NCI-H187 treated with DMSO at 0.1 percent for 48 hours (cell line): ENCODE data around the gene PLA2G5.

Experiments
- DNase-seq: peaks from one replicate; lab custom pipeline; 2025; lab: John Stamatoyannopoulos, UW

Gene PLA2G5

DNA sequence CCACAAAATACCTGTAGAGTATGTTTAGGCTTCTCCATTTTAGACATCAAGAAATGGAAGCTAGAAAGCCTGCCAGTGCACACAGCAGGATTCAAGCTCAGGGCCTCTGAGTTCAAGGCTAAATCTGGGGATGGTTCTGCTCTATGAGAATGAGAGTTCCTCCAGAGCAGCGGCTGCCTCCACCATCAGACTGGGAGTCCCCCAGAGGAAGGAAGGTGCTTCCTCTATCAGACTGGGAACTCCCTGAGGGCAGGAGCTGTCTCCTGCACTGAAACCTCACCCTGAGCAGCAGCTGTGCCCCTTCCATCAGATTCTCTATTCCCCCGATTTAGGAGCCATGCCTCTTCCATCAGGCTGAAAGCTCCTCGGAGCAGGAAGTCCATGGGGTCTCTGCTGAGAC is 20.1 kb downstream of the PLA2G5 start:
- DNase-seq, result no peak

DNA sequence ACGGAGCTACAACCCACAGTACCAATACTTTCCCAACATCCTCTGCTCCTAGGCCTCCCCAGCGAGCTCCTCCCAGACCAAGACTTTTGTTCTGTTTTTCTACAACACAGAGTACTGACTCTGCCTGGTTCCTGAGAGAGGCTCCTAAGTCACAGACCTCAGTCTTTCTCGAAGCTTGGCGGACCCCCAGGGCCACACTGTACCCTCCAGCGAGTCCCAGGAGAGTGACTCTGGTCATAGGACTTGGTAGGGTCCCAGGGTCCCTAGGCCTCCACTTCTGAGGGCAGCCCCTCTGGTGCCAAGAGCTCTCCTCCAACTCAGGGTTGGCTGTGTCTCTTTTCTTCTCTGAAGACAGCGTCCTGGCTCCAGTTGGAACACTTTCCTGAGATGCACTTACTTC is 20.6 kb downstream of the PLA2G5 start:
- DNase-seq, result no peak

DNA sequence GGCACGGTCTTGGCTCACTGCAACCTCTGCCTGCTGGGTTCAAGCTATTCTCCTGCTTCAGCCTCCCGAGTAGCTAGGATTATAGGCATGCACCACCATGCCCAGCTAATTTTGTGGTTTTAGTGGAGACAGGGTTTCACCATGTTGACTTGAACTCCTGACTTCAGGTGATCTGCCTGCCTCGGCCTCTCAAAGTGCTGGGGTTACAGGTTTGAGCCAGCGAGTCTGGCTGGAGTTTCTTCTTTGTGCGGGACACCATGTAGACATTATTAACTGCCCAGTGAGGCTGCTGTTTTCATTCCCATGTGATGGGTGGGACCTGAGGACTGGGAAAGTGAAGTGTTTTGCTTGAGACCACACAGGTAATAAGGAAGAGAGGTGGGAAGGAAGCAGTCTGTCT is 23.3 kb downstream of the PLA2G5 start:
- DNase-seq, result no peak

DNA sequence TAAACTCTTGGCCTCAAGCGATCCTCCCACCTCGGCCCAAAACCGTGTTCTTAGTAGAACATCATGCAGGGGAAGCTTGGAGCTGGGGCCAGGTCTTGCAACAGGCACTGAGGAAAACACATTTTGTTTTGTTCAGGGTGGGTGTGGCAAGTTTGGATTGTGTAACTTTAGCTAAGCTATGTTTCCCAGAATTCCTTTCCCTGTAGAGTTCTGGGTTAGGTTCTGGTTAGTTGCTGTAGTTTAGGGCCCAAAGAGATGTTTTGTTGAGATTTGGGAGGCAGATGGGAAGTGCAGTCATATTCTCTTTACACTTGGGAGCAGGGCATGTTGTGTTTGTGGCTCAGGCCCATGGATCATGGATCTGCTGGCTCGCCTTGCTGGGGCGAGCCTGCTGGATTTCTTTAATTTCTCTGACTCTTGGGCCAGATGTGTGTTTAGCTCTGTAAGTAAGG is 24.0 kb downstream of the PLA2G5 start:
- DNase-seq, result no peak

DNA sequence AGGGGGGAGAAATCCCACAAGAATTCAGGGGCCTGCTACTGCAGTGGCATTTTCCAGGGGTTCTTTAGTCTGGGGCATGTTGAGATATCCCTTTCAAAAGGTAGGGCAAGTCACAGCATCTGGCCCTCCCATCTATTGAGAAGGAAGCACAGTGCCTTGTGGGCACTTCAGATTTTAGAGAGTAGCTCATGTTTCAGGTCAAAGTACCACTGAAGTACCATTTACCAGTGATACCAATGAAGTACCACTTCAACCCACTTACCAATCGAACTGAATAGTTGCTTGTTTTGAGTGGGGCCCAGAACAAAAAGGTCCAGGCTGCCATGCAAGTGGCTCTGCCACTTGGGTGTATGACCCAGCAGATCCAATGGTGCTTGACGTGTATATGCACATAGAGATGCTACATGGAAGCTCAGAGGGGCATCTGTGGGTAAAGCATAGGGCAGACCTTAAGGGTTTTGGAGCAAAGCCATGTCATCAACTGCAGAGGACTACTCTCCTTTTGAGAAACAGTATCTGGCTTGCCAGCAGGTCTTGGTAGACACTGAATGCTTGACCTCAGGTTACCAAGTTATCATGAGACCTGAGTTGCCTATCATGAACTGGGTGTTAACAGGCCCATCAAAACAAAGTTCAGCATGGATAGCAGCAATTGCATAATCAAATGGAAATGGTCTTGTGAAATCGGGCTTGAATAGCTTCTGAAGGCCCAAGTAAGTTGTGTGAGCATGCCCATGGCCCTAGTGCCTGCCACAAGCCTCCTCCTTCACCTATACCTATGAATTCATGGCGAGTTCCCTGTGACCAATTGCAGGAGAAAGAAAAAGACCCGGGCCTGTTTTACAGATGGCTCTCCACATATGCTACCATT is 25.8 kb downstream of the PLA2G5 start:
- peak; percentile 52 for DNase-seq

DNA sequence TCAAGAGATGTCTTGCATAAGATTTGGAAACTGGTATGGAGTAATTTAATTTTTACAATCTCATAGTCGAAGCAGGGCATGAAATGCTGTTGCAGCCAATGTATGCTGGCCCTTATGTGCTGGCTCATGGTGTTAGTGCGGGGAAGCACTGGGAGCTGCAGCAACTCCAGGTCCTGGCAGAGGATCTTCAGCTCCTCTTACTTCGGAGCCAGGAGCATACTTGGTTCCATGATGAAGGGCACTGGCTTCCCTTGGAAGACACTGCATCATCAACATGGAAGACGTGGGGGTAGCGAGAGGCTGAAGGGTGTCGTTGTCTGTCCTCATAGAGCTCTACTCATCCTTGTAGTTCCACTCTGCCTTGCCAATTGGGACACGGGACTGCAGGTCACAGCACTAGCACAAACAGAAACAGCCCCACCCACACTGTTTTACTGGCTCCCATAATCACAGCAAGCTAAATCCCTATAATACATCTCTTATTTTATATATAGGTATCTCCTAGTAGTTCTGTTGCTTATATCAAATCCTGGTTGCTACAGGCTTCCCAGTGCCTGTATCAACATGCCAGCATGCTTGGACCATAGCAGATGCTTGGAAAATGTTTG is 26.9 kb downstream of the PLA2G5 start:
- DNase-seq, result no peak

DNA sequence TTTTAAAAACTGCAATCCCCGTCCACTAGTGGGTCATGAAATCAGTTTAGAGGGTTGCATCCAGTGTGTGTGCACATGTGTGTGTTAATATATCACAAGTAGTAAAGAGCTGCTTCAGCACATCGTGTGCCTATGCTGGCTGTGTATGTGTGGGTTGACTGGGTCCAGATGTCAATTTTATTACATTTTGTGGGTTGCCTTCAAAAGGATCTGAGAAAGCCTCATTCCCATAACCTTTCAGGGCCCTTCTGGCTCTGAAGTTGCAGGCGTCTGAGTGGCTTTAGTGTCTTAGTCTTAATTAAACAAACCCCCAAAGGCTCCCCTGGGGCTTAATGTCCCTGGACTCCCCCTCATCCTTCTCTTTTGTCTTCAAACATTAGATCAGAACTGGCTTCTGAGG is 29.5 kb downstream of the PLA2G5 start:
- DNase-seq, result no peak

DNA sequence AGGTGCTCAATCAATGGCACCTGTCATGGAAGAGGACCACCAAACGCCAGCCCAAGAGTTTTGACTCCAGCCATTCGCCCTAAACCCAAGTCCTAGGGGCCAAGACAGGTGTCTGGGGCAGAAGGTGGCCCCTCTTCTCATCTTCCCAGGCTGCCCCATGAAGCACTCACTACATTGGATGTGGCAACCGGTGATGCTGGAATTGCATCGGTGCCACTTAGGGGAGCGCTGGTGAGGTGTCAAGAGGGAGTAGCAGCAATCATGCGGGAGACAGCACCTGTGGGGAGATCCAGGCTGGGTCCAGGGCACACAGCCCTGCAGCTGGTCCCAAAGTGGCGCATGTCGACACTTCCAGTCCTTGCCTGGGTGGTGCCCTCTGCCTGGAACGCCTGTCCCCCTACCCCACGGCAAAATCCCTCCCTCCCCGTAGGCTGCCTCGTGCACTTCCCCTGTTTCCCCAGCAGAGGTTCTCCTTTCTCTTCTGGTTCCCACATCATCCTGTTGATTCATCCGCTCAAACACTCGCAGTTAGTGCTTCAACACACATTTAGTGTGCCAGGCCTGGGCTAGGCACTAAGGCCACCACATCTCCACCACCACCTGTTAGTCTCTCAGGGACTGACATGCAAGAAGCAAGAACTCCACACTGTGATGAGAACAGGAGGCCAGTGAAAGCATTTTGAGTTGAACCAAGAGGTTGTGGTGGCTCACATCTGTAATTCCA is 30.8 kb downstream of the PLA2G5 start:
- no peak for DNase-seq

DNA sequence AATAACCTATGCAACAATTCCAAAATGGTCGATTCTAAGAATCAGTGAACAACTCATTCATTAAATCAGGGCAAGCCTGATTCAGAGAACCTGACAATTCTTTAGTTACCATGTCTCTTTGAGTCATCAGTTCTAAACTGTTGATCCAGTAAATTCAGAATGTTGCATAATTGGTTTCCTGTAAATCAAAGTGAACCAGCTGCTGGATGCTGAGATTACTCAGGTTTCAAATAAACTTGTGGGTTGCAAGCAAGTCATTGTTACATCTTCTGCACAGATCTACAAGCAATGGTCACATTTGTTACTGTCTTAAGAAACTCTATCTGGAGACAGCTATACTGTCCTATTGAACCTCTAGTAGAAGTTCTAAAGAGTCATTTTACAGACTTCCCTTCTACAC is 32.9 kb downstream of the PLA2G5 start:
- DNase-seq, result no peak

DNA sequence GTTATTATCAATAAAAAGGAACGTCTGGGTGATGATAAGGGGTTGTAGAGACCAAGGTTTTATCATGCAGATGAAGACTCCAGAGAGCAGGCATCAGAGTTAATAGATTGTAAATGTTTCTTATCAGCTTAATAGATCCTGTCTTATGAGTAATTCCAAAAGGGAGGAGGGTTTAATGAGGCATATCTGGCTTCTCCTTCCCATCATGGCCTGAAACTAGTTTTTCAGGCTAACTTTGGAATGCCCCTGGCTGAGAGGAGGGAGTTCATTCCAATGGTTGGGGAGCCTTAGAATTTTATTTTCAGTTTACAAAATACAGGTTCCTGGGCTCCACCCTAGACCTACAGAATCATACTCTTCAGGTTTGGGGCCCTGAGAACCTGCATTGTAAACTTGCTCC is 35.9 kb downstream of the PLA2G5 start:
- DNase-seq, result no peak

DNA sequence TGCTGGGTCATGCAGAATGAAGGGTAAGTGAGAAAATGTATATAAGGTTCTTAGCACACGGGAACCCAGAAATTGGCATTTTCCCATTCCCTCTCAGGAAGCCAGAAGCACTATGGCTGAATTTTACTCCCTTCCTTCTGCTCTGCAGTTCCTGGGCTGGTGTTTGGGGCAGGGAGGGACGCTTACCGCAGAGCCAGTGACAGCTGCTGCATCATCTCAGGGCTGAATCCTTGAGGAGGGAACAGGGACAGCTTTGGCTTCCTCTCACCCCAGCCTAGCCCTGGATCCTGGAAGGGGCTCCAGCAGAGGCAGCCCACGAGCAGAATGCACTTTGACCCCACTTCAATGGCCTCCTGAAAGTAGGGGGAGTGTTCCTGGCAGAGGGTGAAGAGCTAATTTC is 37.4 kb downstream of the PLA2G5 start:
- no peak for DNase-seq

DNA sequence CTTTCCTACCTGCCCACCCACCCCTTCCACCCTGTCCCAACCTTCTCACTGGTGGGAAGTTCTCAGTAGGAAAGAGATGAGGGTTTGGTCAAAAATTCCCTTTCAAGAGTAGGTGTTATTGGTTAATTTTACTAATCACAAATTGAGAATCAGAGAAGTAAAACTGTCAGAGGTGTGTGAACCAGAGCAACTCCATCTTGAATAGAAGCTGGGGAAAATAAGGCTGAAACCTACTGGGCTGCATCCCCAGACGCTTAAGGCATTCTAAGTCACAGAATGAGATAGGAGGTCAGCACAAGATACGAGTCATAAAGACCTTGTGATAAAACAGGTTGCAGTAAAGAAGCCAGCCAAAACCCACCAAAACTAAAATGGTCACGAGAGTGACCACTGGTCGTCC is 37.8 kb downstream of the PLA2G5 start:
- no peak for DNase-seq

DNA sequence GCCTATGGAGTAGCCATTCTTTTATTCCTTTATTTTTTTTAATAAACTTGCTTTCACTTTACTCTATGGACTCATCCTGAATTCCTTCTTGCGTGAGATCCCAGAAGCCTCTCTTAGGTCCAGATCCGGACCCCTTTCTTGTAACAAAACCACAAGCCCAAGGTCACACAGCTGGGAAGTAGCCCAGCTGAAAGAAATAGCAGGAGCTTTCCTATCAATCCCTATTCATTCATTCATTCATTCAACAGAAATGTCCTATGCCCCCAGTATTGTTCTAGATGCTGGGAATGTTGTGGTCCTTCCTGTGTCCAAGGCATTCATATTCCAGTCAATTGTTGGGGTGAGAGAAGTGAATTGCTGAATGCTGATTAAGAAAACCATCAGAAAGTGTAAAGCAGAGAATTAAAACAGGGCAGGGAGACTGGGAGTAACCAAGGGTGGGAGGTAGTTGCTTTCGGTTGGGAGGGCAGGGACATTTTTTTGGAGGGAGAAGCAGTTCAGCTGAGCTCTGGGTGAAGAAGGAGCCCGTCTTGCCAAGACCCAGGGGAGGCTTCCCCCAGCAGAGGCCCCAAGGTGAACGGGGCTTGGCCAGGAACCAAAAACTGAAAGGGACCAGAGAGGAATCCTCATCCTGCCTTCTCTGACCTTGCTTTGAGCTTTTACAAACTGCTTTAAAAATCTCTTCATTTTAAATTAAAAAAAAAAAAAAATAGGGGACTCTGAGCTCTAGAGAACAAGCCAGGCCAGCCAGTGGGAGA is 38.6 kb downstream of the PLA2G5 start:
- DNase-seq, result no peak

DNA sequence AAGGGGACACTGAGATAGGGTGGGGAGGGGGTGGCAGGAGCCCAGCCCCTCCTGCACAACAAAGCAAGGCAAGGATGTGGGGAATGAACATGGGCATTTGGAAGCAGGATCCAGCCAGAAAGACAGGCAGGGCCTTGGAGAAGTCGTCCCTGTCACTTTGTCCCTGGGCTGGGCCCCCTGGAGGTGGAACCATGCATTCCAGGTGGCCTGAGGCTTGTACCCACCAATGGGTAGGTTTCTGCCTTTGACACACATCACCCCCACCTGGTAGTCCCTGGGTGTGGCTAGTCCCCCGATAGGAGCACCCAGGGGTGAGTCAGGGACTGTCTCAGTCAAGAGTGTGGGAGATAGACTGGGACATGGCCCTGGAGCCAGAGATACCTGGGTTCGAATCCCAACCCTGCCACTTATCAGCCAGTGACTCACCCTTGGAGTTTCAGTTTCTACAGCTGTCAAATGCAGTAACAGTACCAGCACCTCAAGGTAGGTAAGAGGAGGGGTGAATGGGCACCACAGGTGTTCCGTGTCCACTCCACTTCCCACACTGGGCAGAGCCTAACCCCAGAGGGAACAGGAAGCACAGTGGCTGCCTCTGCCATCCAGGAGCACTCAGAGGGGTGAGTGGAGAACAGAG is 39.3 kb downstream of the PLA2G5 start:
- DNase-seq, result no peak

DNA sequence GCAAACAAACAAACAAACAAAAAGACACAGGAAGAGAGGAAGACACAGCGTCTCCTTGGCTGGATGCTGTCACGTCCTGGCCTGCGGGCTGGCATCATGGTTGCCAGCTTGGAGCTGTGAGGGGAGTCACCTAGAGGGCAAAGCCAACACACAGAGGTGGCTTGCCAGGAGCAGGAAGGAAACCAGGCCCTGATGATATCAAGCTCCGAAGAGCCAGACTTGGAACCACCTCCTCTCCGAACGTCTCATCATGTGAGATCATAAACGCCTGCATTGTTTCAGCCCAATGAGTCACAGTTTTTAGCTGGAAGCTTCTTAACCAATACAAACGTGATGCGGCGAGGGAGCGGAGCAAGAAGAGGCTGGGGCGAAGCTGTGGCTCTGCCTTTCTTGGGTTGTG is 40.7 kb downstream of the PLA2G5 start:
- DNase-seq, result no peak

DNA sequence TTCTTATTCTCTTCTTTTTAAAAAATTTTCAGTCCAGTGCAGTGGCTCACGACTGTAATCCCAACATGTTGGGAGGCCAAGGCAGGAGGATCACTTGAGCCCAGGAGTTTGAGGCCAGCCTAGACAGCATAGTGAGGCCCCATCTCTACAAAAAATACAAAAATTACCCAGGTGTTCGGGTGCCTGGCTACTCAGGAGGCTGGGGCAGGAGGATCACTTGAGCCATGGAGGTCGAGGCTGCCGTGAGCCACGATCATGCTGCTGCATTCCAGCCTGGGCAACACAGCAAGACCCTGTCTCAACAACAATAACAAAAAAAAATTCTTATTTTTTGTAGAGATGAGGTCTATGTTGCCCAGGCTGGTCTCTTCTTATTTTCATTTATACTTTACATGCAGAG is 41.5 kb downstream of the PLA2G5 start:
- DNase-seq, result no peak

DNA sequence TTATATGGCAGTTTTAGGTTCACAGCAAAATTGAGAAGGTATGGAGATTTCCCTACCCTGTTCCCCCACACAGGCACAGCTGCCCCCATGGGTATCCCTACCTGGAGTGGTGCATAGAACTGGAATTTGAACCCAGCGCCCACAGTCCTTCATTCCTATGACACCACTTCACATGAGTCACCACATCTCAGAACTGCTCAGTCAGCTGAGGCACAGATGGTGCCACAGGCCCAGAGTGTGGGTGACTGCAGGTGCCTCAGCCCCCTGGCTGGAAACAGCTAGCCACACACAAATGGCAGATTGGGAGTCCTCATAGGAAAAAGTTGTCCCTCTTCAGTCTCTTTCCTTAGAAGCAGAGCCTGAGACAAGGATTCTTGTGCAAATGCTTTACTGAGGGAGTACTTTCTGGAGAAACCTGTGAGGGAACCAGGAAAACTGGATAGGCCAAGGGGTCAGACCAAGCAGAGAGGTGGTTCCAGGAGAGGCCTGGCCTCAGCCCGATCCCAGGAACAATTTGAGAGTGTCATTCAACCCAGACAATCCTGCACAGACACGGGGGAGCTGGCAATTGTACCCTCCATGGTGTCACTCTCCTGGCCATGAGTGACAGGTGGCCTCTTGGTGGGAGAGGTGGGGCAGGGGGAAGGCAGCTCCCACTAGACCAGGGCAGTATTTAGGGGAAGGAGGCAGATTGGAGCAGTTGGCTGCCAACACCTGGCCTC is 42.4 kb downstream of the PLA2G5 start:
- no peak for DNase-seq

DNA sequence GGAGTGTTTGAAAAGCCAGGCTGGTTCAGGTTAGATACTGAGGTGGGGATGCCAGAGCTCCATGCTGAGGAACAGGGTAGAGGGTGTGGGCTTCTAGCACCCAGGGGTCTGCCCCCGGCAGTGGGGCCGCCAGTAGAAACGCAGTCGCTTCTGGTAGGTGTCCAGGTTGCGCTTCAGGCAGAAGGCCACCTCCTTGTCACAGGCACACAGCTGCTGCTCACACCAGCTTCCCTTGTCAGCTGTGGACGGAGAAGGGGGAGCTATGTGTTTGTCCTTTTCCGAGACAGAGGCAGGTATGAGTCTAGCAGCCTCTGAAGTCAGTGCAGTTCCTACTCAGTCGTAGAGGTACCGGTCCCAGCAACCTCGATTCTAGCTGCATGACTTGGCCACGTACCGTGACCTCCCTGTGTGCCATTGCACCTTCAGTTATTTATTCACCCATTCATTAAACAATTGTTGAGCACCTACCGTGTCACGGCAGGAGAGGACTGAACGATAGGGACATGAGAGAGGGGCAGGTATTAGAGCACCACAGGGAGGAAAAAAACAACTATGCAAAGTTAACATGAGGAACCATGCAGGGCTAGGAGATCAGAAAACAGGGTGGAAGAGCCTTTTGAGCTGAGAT is 44.1 kb downstream of the PLA2G5 start:
- DNase-seq, result no peak

DNA sequence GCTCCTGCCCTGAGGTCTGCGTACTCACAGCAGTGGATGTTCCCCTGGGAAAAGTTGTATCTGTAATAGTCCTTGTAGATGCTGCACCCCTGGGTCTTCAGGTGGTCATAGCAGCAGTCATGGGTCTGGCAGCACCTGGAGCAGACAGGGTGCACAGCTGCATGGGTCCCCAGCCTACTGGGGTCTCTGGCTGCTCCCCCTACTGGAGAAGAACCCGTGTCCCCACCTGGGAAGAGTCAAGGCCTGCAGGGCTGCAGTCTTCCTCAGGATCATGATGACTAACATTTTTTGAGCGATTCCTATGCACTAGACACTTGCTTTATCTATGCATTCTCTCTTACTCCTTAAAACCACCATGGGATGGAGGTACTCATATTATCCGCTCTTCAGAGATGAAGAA is 45.5 kb downstream of the PLA2G5 start:
- no peak for DNase-seq

DNA sequence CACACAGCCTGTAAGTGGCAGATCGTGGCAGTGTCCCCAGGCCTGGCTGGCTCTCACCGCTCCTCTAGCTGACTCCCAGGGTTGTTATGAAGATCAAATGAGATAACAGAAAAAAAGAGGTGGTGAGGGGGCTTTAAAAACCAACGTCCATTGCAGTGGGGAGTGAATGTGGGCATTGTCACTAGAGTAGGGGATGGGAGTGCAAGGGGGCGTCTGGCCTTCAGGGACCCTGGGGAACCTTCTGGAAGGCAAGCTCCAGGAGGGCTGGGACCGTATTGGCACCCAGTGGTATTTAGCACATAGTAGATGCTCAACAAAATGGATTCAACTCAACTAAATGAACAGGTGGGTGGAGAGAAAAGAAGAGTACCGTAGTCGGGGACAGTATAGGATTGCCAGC is 45.9 kb downstream of the PLA2G5 start:
- no peak for DNase-seq

DNA sequence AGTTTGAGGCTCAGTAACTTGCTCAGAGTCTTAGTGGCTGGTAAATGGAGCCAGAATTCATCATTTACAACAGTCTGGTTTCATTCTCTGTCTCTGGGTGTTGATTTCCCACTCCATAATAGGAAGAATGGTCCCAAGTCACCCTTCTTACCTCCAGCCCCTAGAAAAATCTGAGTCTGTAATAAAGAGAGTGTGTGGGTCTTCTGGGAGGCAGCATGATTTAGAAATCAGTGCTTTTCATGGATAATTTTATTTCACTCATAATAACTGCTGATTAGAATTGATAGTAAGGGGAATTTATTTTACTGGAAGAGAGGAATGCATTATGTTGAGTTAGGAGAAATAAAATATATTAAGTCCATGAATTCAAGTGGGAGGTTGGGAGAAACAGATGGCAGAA is 47.2 kb downstream of the PLA2G5 start:
- DNase-seq, result no peak
